NCI-H345 treated with DMSO at 0.1 percent for 48 hours (cell line): ENCODE results near the gene CCR1.
"Not testable (repeated sequence)": the region's sequence is repeated elsewhere in the genome, so short reads cannot be mapped to it uniquely, and the experiment has no call there.

Experiments
- DNase-seq: peaks from one replicate; lab custom pipeline; 2025; ENCODE audit not compliant: unreplicated experiment; lab: John Stamatoyannopoulos, UW

Gene CCR1

DNA sequence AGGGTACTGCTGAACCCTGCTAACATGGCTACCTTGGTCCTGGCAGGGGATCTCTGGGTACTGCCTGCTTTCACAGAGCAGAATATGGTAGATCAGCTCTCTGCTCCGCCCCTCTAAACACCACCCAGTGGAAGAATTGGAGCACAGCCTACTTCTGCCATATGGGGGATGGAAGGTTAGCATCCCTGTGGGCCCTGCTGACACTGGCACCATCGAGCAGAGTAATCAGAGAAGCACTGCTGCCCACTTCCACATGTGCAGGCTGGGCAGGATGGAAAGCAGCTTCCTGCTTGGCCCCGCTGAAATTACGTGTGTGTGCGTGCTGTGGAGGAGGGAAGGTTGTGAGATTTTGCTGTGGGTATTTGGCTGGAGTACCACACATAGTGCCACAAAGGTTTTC lies 24.8 kb downstream of the CCR1 start:
- DNase-seq: no peak

DNA sequence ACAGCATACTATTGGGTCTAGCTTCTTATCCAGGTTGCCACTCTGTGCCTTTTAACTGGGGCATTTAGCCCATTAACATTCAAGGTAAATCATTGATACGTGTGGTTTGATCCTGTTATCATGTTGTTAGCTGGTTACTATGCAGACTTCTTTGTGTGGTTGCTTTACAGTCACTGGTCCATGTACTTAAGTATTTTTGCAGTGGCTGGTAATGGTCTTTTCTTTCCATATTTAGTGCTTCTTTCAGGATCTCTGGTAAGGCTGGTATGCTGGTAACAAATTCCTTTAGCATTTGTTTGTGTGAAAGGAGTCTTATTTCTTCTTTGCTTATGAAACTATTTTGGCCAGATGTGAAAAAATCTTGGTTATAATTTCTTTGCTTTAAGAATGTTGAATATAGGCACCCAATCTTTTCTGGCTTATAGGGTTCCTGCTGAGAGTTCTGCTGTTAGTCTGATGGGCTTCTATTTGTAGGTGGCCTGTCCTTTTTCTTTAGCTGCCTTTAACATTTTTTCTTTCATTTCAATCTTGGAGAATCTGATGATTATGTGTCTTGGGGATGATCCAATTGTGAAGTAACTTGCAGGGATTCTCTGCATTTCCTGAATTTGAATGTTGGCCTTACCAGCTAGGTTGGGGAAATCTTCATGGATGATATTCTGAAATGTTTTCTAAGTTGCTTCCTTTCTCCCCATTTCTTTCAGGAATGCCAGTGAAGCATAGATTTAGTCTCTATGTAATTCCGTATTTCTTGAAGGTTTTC lies 39.3 kb downstream of the CCR1 start:
- DNase-seq: no peak

DNA sequence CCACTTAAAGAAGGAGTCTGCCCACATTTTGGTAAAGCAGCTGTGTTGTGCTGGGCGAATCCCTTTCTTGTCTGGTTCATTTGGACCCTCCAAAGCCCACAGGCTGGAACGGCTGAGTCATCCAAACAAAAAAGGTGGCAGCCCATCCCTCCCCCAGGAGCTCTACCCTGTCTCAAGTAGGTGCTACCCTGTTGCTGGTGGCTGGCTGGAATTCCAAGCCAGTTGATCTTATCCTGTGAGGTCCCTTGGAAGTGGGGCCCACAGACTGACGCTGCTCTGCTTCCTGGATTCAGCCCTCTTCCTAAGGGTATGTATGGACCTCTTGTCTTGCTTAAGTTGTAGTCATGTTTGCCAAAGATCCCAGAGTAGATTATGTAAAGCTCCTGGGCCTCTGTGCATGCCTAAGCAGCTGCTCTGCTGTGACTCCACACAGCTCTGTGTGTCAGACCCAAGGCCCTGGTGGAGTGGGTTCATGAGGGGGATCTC lies 44.5 kb downstream of the CCR1 start:
- DNase-seq: no peak

DNA sequence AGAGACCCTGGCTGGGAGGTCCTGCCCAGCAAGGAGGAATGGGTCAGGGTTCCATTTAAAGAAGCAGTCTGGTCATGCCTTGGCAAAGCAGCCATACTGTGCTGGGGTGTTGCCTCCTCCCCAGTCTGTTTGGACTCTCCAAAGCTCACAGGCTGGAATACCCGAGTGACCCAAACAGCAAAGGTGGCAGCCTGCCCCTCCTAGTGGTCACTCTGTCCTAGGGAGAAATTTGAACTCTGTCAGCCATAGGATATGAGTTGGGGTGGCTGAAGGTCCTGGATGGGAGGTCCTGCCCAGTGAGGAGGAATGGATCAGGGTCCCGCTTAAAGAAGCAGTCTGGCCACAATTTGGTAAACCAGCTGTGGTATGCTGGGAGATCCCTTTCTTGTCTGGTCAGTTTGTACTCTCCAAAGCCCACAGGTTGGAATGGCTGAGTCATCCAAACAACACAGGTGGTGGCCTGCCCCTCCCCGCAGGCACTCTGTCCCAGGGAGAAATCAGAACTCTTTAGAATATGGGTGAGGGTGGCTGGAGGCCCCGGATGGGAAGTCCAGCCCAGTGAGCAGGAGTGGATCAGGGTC lies 45.0 kb downstream of the CCR1 start:
- DNase-seq: no peak

DNA sequence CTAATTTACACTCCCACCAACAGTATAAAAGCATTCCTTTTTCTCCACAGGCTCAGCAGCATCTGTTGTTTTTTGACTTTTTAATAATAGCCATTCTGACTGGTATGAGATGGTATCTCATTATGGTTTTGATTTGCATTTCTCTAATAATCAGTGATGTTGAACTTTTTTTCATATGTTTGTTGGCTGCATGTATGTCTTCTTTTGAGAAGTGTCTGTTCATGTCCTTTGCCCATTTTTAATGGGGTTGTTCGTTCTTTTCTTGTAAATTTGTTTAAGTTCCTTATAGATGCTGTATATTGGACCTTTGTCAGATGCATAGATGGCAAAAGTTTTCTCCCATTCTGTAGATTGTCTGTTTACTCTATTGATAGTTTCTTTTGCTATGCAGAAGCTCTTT lies 50.4 kb downstream of the CCR1 start:
- DNase-seq: not testable (repeated sequence)

DNA sequence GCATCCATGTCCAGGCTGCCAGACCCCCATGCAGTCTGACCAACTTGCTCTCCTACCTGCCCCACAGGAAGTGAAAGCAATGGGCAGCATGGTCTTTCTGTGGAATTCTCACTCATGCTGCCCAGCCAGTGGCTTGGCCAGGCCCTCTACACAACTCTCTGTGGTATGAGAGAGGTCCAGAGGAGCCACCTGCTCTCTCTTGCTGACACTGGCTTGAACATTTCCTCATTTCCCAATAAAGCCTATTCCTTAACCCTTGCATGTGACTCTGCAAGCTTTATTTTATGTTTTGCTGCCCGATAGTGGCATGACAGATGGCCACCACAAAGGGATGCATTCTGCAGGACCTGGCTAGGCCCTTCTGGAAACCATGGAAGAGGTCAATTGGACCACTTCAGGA lies 53.8 kb downstream of the CCR1 start:
- no peak for DNase-seq
